ENCODE results near the gene USP7.
"Not testable (repeated sequence)": the region's sequence is repeated elsewhere in the genome, so short reads cannot be mapped to it uniquely, and the experiment has no call there.

USP7 gene

GRCh38 chr16:8858994-8859912 lies 104.5 kb downstream of the USP7 start:
- no peak for DNase-seq

GRCh38 chr16:8855972-8856371 lies 107.7 kb downstream of the USP7 start:
- no peak for DNase-seq

GRCh38 chr16:8855051-8855786 lies 108.5 kb downstream of the USP7 start:
- no peak for DNase-seq

GRCh38 chr16:8854298-8854948 lies 109.3 kb downstream of the USP7 start:
- DNase-seq, result no peak

- DNase-seq, result no peak
Observed at GRCh38 chr16:8853611-8854010, 110.1 kb downstream of the USP7 start.

- DNase-seq, result no peak
Observed at GRCh38 chr16:8853150-8853549, 110.6 kb downstream of the USP7 start.

- DNase-seq, result no peak
Observed at GRCh38 chr16:8852534-8852933, 111.2 kb downstream of the USP7 start.

GRCh38 chr16:8851761-8852403 lies 111.8 kb downstream of the USP7 start:
- no peak for DNase-seq

- no peak for DNase-seq
Observed at GRCh38 chr16:8850279-8850885, 113.3 kb downstream of the USP7 start.

GRCh38 chr16:8849411-8850011 lies 114.2 kb downstream of the USP7 start:
- DNase-seq, result no peak

GRCh38 chr16:8848939-8849391 lies 114.7 kb downstream of the USP7 start:
- no peak for DNase-seq

GRCh38 chr16:8848231-8848938 lies 115.3 kb downstream of the USP7 start:
- DNase-seq, result no peak

- DNase-seq, result no peak
Observed at GRCh38 chr16:8847623-8848022, 116.1 kb downstream of the USP7 start.

- no peak for DNase-seq
Observed at GRCh38 chr16:8847145-8847544, 116.6 kb downstream of the USP7 start.

- no peak for DNase-seq
Observed at GRCh38 chr16:8846401-8846932, 117.2 kb downstream of the USP7 start.

GRCh38 chr16:8845699-8846298 lies 117.9 kb downstream of the USP7 start:
- DNase-seq, result no peak

GRCh38 chr16:8843296-8843695 lies 120.4 kb downstream of the USP7 start:
- DNase-seq, result not testable (repeated sequence)
